ENCODE results near the gene SEMA7A.

- no peak for TF ChIP-seq CTCF (conservative IDR thresholded peaks at IDR 0.05; ENCODE audit: low read depth, low read length)
- no peak for TF ChIP-seq EZH2 (IDR thresholded peaks at IDR 0.05; ENCODE audit: borderline replicate concordance, low read depth, low read length, poor library complexity, severe bottlenecking)
Measured at GRCh38 chr15:74365598-74366445, 67.9 kb downstream of the SEMA7A start.

Measured in A673 (cell line).